ENCODE data around the gene C1QL4. TPM values are rescaled to one million over a fixed set of nuclear protein-coding genes. Genes with fewer than 3 reads are reported as not detected.
A peak's percentile ranks its signal among the peaks of the same experiment; 100 is the strongest.

C1QL4 gene
- total RNA-seq, 4 donors from 2014 or later: 1.7 TPM; not detected in 3

GRCh38 chr12:49341777-49342065, 4.7 kb upstream of the C1QL4 start:
- H3K27me3 ChIP-seq: peaks cover 10 to 31% of the 10 kb centered on the region in 2 donors
- intact Hi-C loops (cut with DNase I; ENCODE audit: low total_unique reads): loop anchor here (10.0 kb wide), 1 partner anchor 57 kb away; no protein-coding TSS in a partner anchor
- H3K4me1 ChIP-seq: peaks cover 7 to 27% of the 10 kb centered on the region in 2 donors
- no peaks in the 10 kb centered on the region for H3K36me3 ChIP-seq
- H3K4me3 ChIP-seq: peak overlapping the region; percentile 23 to 37
- no peak overlapping the region for H3K27ac ChIP-seq
- no peaks in the 10 kb centered on the region for H3K9me3 ChIP-seq
- DNase-seq: no peak
- TF ChIP-seq POLR2A (IDR thresholded peaks at IDR 0.05) (no peak), CTCF (IDR thresholded peaks at IDR 0.05) (no peak)

- H3K27ac ChIP-seq: no peak overlapping the region
- H3K36me3 ChIP-seq: no peaks in the 10 kb centered on the region
- peaks cover 10 to 32% of the 10 kb centered on the region in 2 donors for H3K27me3 ChIP-seq
- DNase-seq: no peak
- no peak overlapping the region for H3K4me3 ChIP-seq
- H3K4me1 ChIP-seq: peaks cover 6 to 22% of the 10 kb centered on the region in 2 donors
- intact Hi-C loops (cut with DNase I; ENCODE audit: low total_unique reads): loop anchor here (10.0 kb wide), 1 partner anchor 56 kb away; no protein-coding TSS in a partner anchor
- H3K9me3 ChIP-seq: no peaks in the 10 kb centered on the region
- TF ChIP-seq CTCF (IDR thresholded peaks at IDR 0.05) (no peak), POLR2A (IDR thresholded peaks at IDR 0.05) (no peak)
Observed at GRCh38 chr12:49340971-49341776, 4.2 kb upstream of the C1QL4 start.

GRCh38 chr12:49340095-49340870, 3.3 kb upstream of the C1QL4 start:
- peaks cover 0 to 14% of the 10 kb centered on the region in 2 donors for H3K4me1 ChIP-seq
- peaks cover 9 to 23% of the 10 kb centered on the region in 2 donors for H3K27me3 ChIP-seq
- H3K27ac ChIP-seq: no peak overlapping the region
- no peaks in the 10 kb centered on the region for H3K9me3 ChIP-seq
- TF ChIP-seq CTCF (IDR thresholded peaks at IDR 0.05) (no peak), POLR2A (IDR thresholded peaks at IDR 0.05) (no peak)
- no peaks in the 10 kb centered on the region for H3K36me3 ChIP-seq
- no peak overlapping the region for H3K4me3 ChIP-seq
- no peak for DNase-seq
- intact Hi-C loops (cut with DNase I; ENCODE audit: low total_unique reads): loop anchor here (10.0 kb wide), 1 partner anchor 55 kb away; no protein-coding TSS in a partner anchor

GRCh38 chr12:49339464-49339861, 2.5 kb upstream of the C1QL4 start:
- TF ChIP-seq CTCF (IDR thresholded peaks at IDR 0.05) (no peak), POLR2A (IDR thresholded peaks at IDR 0.05) (no peak)

More at GRCh38 chr12:49339464-49339861, 2.5 kb upstream of the C1QL4 start:
- Histone ChIP-seq H3K4me1 (peaks cover 0 to 9% of the 10 kb centered on the region in 2 donors), H3K36me3 (no peaks in the 10 kb centered on the region), H3K27me3 (peaks cover 15 to 16% of the 10 kb centered on the region in 2 donors), H3K9me3 (no peaks in the 10 kb centered on the region), H3K27ac (no peak overlapping the region), H3K4me3 (no peak overlapping the region)
- DNase-seq: no peak
- intact Hi-C loops (cut with DNase I; ENCODE audit: low total_unique reads): loop anchor here (10.0 kb wide), 1 partner anchor 175 kb away; no protein-coding TSS in a partner anchor

Data from uterus (tissue), 4 donors.